Measurements from ENCODE around the gene WIPI1.

GRCh38 chr17:68422821-68423220 is 34.5 kb downstream of the WIPI1 start:
- TF ChIP-seq CTCF (IDR thresholded peaks at IDR 0.05; ENCODE audit: poor library complexity) (no peak), EZH2 (IDR thresholded peaks at IDR 0.05; ENCODE audit: borderline replicate concordance) (no peak)
